ENCODE results near the gene BTBD2.

DNA sequence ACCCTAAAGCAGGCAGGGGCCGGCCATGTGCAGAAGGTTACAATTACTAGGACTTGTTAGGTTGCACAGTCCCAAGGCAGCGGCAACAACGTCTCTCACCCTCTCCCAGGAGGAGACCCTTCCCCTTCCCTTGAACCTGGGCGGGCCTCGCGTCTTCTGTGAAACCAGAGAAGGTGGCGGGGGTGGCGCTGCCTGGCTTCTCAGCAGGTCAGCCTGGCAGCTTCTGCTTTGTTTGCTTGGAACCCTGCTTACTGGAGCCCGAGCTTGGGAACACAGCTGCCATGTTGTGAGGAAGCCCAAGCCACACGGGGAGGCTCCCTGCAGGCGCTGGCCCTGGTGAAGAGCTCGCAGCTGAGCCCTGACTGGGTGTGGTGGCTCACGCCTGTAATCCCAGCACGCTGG, 20.1 kb upstream of the BTBD2 start:
- no peak for TF ChIP-seq EZH2 (IDR thresholded peaks at IDR 0.05; ENCODE audit: low read depth)
- TF ChIP-seq, protein P1, sequence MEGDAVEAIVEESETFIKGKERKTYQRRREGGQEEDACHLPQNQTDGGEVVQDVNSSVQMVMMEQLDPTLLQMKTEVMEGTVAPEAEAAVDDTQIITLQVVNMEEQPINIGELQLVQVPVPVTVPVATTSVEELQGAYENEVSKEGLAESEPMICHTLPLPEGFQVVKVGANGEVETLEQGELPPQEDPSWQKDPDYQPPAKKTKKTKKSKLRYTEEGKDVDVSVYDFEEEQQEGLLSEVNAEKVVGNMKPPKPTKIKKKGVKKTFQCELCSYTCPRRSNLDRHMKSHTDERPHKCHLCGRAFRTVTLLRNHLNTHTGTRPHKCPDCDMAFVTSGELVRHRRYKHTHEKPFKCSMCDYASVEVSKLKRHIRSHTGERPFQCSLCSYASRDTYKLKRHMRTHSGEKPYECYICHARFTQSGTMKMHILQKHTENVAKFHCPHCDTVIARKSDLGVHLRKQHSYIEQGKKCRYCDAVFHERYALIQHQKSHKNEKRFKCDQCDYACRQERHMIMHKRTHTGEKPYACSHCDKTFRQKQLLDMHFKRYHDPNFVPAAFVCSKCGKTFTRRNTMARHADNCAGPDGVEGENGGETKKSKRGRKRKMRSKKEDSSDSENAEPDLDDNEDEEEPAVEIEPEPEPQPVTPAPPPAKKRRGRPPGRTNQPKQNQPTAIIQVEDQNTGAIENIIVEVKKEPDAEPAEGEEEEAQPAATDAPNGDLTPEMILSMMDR (conservative IDR thresholded peaks at IDR 0.05), result no peak
